NB4 (cell line): ENCODE results near the gene ST3GAL5.
"Not testable (repeated sequence)": the region's sequence is repeated elsewhere in the genome, so short reads cannot be mapped to it uniquely, and the experiment has no call there.

ENCODE experiments used
- DNase-seq: peaks from one replicate; pipeline ENCODE4 v3.0.0; 2010; ENCODE audit warnings: low read depth
- H3K4me3 ChIP-seq: one replicate; pipeline ENCODE4 v1.5.1; 2011; ENCODE audit warnings: mild to moderate bottlenecking, low read depth, low read length, moderate library complexity
- CTCF ChIP-seq: IDR thresholded peaks from one replicate; pipeline ENCODE4 v1.5.1; 2012; ENCODE audit warnings: low read depth, low read length
- MAX ChIP-seq: IDR thresholded peaks from 2 replicates; pipeline ENCODE4 v1.6.1; 2011; ENCODE audit warnings: low read depth, low read length
- MYC ChIP-seq: IDR thresholded peaks from 2 replicates; pipeline ENCODE4 v1.6.1; 2011; ENCODE audit warnings: low read depth, low read length
- POLR2A ChIP-seq: IDR thresholded peaks from 2 replicates; pipeline ENCODE4 v1.6.1; 2011; ENCODE audit warnings: mild to moderate bottlenecking; ENCODE audit not compliant: insufficient read length; ENCODE audit errors: extremely low read depth

The ST3GAL5 gene

DNA sequence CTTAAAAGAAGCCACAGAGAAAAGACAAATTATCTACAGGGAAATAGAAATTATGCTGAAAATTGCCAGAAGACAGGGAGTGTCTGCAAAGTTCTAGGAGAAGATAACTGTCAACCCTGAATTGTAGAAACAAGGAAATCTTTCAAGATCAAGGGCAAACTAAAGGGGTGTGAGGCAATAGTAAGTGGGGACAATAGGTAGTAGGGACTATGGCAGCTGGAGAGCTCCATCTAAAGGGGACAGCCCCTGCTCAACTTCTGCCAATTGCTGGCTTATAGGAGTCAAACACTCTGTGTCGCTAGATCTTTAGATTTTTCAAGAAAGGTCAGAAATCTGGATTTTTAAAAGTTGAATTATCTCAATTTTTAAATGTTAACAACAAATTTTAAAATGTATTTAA is 10.1 kb upstream of the ST3GAL5 start:
- no peak overlapping the region for H3K4me3 ChIP-seq
- TF ChIP-seq MAX (no peak), MYC (no peak), CTCF (no peak), POLR2A (no peak)
- no peak for DNase-seq

DNA sequence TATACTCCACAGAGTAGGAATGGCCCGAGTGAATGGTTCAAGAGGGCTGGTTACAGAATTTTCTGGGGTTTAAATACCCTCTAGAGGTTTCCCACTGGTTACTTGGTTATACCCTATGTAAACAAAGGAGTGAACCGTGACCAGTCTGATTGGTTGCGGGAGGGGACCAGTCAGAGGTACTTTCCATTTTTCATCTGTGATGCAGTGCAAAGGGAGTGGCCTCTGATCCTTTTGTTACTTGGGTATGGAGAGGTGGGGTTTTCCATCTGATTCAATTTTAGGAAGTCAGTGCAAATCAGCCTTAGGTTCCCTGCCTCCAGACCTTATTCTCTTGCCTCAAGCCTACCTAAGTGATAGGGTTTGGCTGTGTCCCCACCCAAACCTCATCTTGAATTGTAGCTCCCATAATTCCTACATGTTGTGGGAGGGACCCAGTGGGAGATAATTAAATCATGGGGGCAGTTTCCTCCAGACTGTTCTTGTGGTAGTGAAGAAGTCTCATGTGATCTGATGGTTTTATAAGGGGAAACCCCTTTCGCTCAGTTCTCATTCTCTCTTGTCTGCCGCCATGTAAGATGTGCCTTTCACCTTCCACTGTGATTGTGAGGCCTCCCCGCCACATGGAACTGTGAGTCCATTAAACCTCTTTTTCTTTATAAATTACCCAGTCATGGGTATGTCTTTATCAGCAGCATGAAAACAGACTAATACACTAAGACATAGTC is 5.9 kb upstream of the ST3GAL5 start:
- H3K4me3 ChIP-seq, DNase-seq: not testable (repeated sequence)

- DNase-seq, result no peak
- no peak overlapping the region for H3K4me3 ChIP-seq
- TF ChIP-seq MAX, result no peak
- TF ChIP-seq MYC, result no peak
- no peak for TF ChIP-seq POLR2A
- TF ChIP-seq CTCF, result no peak
Measured at GRCh38 chr2:85893428-85894258, 4.9 kb upstream of the ST3GAL5 start.

GRCh38 chr2:85892216-85892944 is 3.6 kb upstream of the ST3GAL5 start:
- H3K4me3 ChIP-seq, result no peak overlapping the region
- DNase-seq, result peak; percentile 15
- TF ChIP-seq CTCF (no peak), MAX (no peak), POLR2A (no peak), MYC (no peak)

DNA sequence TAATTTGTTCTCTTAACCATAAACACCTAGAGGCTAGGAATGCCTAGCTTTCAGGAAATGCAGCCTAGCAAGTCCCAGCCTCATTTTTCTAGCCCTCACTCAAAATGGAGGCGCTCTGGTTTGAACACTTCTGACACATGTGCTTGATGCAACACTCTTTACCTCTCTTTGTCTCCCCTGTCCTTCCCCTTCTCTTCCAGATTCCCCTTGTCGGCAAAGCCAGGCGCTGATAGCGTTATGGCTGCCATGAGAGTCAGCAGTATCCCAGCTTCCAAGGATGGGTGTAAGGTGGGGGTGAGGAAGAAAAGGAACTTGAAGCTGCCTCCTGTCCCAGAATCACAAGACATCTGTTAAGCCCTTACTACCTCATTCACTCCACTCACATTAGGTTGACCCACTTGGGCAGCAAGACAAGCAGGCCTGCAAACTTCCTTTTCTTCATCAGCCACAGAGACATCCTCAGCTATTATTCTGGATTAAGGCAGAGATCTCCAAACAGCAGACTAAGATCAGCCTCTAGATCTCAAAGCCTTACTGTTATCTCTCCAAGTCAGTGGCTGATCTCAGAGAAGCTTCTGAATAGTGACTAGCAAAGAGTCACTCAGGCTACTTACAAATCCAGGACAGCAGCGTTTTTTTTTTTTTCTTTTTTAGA is 1.9 kb upstream of the ST3GAL5 start:
- TF ChIP-seq CTCF (no peak), MYC (no peak), MAX (no peak), POLR2A (no peak)
- DNase-seq, result peak; percentile 27

More for the DNA sequence above, 1.9 kb upstream of the ST3GAL5 start:
- H3K4me3 ChIP-seq, result no peak overlapping the region
